T47D (cell line): ENCODE data around the gene SDK1.
A peak's percentile ranks its signal among the peaks of the same experiment; 100 is the strongest.
"Not testable (repeated sequence)": the region's sequence is repeated elsewhere in the genome, so short reads cannot be mapped to it uniquely, and the experiment has no call there.

Source experiments
- DNase-seq, 2 experiments: peaks; one replicate each; pipeline versions ENCODE4 v3.0.0 to v3.0.0-alpha.2; 2011 to 2012; ENCODE audit warnings: low read depth in 1 of 2, low spot score in 1 of 2
- JUND ChIP-seq: IDR thresholded peaks from 2 replicates; pipeline ENCODE4 v1.6.1; 2012; ENCODE audit warnings: low read depth
- in situ Hi-C: cut with HindIII; loops from 2 replicates; pipeline ENCODE4 v1.10.0; 2016; ENCODE audit warnings: low sequenced_read_pairs, low pct_unique_long_range_greater_than_20kb

Gene SDK1

DNA sequence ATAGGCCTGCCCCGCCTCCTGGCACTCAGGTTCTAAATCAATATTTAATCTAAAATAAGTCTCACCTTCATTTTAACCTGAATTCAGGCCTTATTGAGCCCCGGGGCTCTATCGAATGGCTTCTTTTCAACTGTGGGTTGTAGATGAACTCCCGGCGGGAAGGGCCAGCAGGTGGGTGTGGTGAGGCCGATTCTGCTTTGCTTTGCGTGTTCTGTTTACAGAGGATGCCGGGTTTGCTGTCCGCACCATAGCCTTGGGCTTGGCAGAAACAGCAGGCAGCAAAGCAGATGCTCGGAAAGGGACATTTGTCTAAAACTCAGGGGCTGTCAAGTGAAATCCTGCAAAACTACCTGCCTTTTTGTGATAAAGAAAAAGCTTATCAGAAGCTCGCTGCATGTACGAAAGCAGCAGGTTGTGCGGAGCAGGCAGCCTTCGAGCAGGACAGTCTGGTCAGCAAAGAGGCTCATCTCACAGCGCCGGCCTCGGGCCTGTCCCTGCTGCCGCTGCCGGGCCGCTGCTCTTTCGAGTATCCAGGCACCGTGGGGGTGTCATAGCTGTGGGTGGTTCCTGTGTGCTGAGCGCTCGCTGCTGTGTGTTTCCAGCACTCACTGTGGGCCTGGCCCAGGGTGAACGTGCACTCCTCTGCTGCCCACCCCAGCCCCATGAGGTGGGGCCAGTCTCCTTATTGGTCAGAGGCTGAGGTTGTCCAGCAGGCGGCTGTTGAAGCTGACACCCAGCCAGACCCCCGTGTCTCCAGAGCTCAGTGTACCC is 946.2 kb downstream of the SDK1 start:
- no peak for DNase-seq
- in situ Hi-C loops, result no loop called here
- TF ChIP-seq JUND, result no peak

- no peak for DNase-seq
- no peak for TF ChIP-seq JUND
- in situ Hi-C loops, result no loop called here
Observed at GRCh38 chr7:4248295-4248694, 947.2 kb downstream of the SDK1 start.

DNA sequence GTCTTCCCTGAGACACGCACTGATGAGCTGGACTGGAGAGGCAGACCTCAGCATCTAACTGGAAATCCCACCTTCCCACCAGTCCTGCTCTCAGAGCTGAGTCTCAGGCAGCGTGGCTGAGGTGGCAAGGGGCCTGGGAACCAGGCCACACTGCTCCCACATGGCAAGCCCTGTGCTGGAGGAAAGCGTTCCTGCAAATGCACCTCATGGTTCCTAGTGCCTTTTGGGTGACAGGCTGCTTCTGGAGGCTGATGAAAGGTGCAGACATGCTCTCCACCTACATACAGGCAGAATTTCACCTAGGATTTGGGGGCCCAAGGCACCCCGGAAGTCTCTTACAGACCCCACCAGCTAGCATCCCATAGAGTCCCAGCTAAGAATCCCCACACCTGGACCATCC is 948.2 kb downstream of the SDK1 start:
- in situ Hi-C loops, result no loop called here
- no peak for TF ChIP-seq JUND
- no peak for DNase-seq

GRCh38 chr7:4255336-4255735 is 954.3 kb downstream of the SDK1 start:
- in situ Hi-C loops, result no loop called here
- no peak for TF ChIP-seq JUND
- DNase-seq, result no peak

GRCh38 chr7:4256286-4256685 is 955.2 kb downstream of the SDK1 start:
- no peak for DNase-seq
- TF ChIP-seq JUND, result no peak
- in situ Hi-C loops, result no loop called here

- TF ChIP-seq JUND, result no peak
- DNase-seq, result no peak
- in situ Hi-C loops, result no loop called here
Observed at GRCh38 chr7:4257146-4258111, 956.4 kb downstream of the SDK1 start.

DNA sequence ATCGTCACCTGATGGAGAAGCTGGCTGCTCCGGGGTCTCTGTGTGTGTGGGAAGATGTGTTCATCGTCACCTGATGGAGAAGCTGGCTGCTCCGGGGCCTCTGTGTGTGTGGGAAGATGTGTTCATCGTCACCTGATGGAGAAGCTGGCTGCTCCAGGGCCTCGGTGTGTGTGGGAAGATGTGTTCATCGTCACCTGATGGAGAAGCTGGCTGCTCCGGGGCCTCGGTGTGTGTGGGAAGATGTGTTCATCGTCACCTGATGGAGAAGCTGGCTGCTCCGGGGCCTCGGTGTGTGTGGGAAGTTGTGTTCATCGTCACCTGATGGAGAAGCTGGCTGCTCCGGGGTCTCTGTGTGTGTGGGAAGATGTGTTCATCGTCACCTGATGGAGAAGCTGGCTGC is 959.1 kb downstream of the SDK1 start:
- DNase-seq, in situ Hi-C loops: not testable (repeated sequence)

DNA sequence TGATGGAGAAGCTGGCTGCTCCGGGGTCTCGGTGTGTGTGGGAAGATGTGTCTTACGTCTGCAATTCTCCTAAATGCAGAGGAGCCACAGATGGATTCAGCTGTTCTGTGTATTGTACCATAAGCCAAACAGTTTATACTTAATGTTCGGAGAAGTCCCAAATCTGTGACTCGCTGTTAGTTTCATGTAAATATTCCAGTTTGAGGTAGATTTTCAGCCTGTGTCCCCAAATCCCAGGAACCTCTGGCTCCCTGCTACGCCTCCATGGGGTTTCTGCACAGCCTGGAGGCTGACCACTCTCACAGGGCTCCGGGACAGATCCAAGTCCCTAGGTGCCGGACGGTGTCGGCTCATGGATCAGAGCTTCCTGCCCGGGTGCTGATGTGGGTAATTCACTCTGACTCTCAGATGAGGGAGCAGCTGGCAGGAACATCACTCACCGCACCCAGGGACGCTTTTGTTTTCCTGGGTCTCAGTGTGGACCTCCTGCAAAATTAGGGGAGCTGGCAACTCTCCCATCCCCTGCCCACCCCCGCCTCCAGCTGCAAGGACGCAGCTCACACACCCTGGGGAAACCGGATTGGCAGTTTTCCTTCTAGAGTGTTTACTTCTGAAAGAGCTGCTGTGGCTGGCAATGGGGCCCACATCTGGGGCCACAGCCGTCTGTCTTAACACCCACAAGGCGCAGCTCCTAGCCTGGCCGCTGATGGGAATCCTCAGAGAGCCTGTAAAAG is 960.0 kb downstream of the SDK1 start:
- in situ Hi-C loops, result no loop called here
- DNase-seq, result peak in 1 of 2 experiments; percentile 45
- TF ChIP-seq JUND, result no peak

GRCh38 chr7:4261601-4261960 is 960.5 kb downstream of the SDK1 start:
- TF ChIP-seq JUND, result no peak
- in situ Hi-C loops, result no loop called here
- no peak for DNase-seq

DNA sequence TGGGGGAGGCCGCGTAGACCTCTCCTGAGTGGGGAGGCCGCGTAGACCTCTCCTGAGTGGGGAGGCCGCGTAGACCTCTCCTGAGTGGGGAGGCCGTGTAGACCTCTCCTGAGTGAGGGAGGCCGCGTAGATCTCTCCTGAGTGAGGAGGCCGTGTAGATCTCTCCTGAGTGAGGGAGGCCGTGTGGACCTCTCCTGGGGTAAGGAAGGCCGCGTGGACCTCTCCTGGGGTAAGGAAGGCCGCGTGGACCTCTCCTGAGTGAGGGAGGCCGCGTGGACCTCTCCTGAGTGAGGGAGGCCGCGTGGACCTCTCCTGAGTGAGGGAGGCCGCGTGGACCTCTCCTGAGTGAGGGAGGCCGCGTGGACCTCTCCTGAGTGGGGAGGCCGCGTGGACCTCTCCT is 963.2 kb downstream of the SDK1 start:
- DNase-seq, in situ Hi-C loops: not testable (repeated sequence)

GRCh38 chr7:4265066-4265465 is 964.0 kb downstream of the SDK1 start:
- in situ Hi-C loops, result no loop called here
- TF ChIP-seq JUND, result no peak
- no peak for DNase-seq

- DNase-seq, result no peak
- TF ChIP-seq JUND, result no peak
- in situ Hi-C loops, result no loop called here
Observed at GRCh38 chr7:4265676-4266075, 964.6 kb downstream of the SDK1 start.
